SK-N-MC (cell line): ENCODE results near the gene DYDC1.

Source experiments
- EZH2 ChIP-seq: fragments of 200-600 bp; sonication (generic); IDR thresholded peaks from one replicate; pipeline ENCODE4 v1.6.1; 2017; ENCODE audit warnings: antibody characterized with exemption
- POLR2AphosphoS5 ChIP-seq: IDR thresholded peaks from 2 replicates; pipeline ENCODE4 v1.6.1; 2012; ENCODE audit warnings: mild to moderate bottlenecking, low read depth, low read length, borderline replicate concordance

- TF ChIP-seq POLR2AphosphoS5 = no peak
- no peak for TF ChIP-seq EZH2
Measured at GRCh38 chr10:80365510-80365909, 9.0 kb upstream of the DYDC1 start.
